MM.1S (cell line): ENCODE results near the gene NHSL2.
A peak's percentile ranks its signal among the peaks of the same experiment; 100 is the strongest.

Experiments
- DNase-seq: peaks from one replicate; pipeline ENCODE4 v3.0.0-alpha.2; 2015
- H2AFZ ChIP-seq: fragments of 300-600 bp; sonication (generic); 2 replicates; pipeline ENCODE4 v1.6.0; 2016; ENCODE audit warnings: antibody characterized with exemption, low read length
- H3F3A ChIP-seq: fragments of 300-600 bp; sonication (generic); 2 replicates; pipeline ENCODE4 v1.6.1; 2016; ENCODE audit warnings: mild to moderate bottlenecking, antibody characterized with exemption, low read length, moderate library complexity, mixed read lengths; ENCODE audit not compliant: insufficient read depth
- H3K27ac ChIP-seq: fragments of 300-600 bp; sonication (generic); 2 replicates; pipeline ENCODE4 v1.5.1; 2016; ENCODE audit warnings: mild to moderate bottlenecking, low read length
- H3K27me3 ChIP-seq: fragments of 300-600 bp; sonication (generic); replicated peaks from 2 replicates; pipeline ENCODE4 v1.6.0; 2016; ENCODE audit warnings: low read length; ENCODE audit not compliant: insufficient read depth
- H3K36me3 ChIP-seq: fragments of 300-600 bp; sonication (generic); replicated peaks from 2 replicates; pipeline ENCODE4 v1.6.1; 2016; ENCODE audit warnings: mild to moderate bottlenecking, low read length, mixed read lengths; ENCODE audit not compliant: insufficient read depth
- H3K4me1 ChIP-seq: fragments of 300-600 bp; sonication (generic); 2 replicates; pipeline ENCODE4 v1.6.1; 2016; ENCODE audit warnings: low read length, mixed read lengths
- H3K4me2 ChIP-seq: fragments of 300-600 bp; sonication (generic); 2 replicates; pipeline ENCODE4 v1.6.0; 2016; ENCODE audit warnings: low read depth, low read length
- H3K4me3 ChIP-seq: fragments of 300-600 bp; sonication (generic); 2 replicates; pipeline ENCODE4 v1.5.1; 2016; ENCODE audit warnings: low read length, mixed read lengths
- H3K79me2 ChIP-seq: fragments of 300-600 bp; sonication (generic); 2 replicates; pipeline ENCODE4 v1.6.1; 2016; ENCODE audit warnings: mixed run types, low read length, mixed read lengths
- H3K9ac ChIP-seq: fragments of 300-600 bp; sonication (generic); 2 replicates; pipeline ENCODE4 v1.6.1; 2016; ENCODE audit warnings: low read length, mixed read lengths
- H3K9me2 ChIP-seq: fragments of 300-600 bp; sonication (generic); replicated peaks from 2 replicates; pipeline ENCODE4 v1.6.1; 2016; ENCODE audit warnings: mild to moderate bottlenecking, low read length, mixed read lengths; ENCODE audit not compliant: insufficient read depth
- H3K9me3 ChIP-seq: fragments of 300-600 bp; sonication (generic); replicated peaks from 2 replicates; pipeline ENCODE4 v1.6.1; 2016; ENCODE audit warnings: mild to moderate bottlenecking, low read length, mixed read lengths; ENCODE audit not compliant: insufficient read depth
- H4K20me1 ChIP-seq: fragments of 300-600 bp; sonication (generic); 2 replicates; pipeline ENCODE4 v1.6.1; 2016; ENCODE audit warnings: mild to moderate bottlenecking, low read length, moderate library complexity, mixed read lengths; ENCODE audit not compliant: insufficient read depth
- CTCF ChIP-seq: fragments of 300-600 bp; sonication (generic); IDR thresholded peaks from 2 replicates; pipeline ENCODE4 v1.5.1; 2016; ENCODE audit warnings: antibody characterized with exemption, low read length, mixed read lengths
- EZH2 ChIP-seq: fragments of 300-600 bp; sonication (generic); optimal IDR thresholded peaks from 2 replicates; pipeline ENCODE3; 2017; ENCODE audit warnings: low read depth, mild to moderate bottlenecking, antibody characterized with exemption, low read length, mixed read lengths
- EZH2phosphoT487 ChIP-seq: fragments of 300-600 bp; sonication (generic); IDR thresholded peaks from 2 replicates; pipeline ENCODE4 v1.6.1; 2018; ENCODE audit warnings: antibody characterized with exemption, low read length

The NHSL2 gene

DNA sequence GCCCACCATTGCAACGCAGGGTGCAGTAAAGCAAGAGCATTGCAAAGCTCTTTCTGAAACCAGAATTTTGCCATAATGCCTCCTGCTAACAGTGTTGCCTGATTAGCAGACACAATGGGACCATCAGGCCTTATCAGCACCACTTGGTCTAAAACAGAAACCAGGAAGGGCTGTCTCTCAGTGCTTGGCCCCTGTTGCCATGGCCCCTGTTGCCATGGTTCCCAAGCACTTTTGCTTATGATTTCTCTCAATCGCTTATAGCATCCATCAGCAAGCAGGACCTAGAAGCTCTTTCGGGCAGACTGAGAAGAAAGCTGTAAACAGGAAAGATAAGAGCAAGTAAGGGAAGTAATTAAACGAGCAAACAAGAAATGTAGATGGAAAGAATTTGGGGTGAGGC lies 184.2 kb downstream of the NHSL2 start:
- peak; percentile 73 for DNase-seq
- Histone ChIP-seq H3K27me3 (no peaks in the 10 kb centered on the region), H3K9me3 (no peaks in the 10 kb centered on the region), H4K20me1 (no peaks in the 10 kb centered on the region), H3K79me2 (no peaks in the 10 kb centered on the region), H3K4me1 (peaks cover 9% of the 10 kb centered on the region; the same call in 1 of the 2 replicates), H3K36me3 (no peaks in the 10 kb centered on the region), H3K27ac (peak overlapping the region; percentile 15; the same call in 1 of the 2 replicates), H3F3A (no peaks in the 10 kb centered on the region), H3K9me2 (no peaks in the 10 kb centered on the region), H3K4me2 (no peak overlapping the region), H3K4me3 (no peak overlapping the region), H3K9ac (no peak overlapping the region), H2AFZ (no peak overlapping the region)
- TF ChIP-seq EZH2phosphoT487 (no peak), EZH2 (no peak), CTCF (no peak)

DNA sequence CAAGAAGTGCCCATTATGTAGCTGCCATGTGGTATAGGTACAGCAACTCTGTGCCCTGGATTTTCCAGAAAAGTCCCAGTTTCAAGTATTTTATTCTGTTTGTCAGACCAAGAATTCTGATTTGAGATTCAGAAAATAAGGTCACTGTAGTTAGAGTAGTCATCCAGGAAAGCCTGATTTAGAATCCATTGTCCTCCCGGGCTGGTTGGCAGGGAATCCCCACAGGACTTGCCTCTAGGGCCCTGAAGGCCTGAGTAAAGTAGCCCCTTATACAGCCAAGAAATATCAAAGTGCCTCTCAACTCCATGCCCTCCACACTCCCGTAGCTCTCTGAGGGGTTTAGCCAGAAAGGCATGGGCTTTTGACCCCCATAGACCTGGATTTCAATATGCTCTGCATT lies 184.7 kb downstream of the NHSL2 start:
- H3K4me2 ChIP-seq = no peak overlapping the region
- H3K9ac ChIP-seq = no peak overlapping the region

GRCh38 chrX:72097098-72097497 lies 186.5 kb downstream of the NHSL2 start:
- DNase-seq = no peak
- H3K27me3 ChIP-seq = no peaks in the 10 kb centered on the region
- no peaks in the 10 kb centered on the region for H3F3A ChIP-seq
- no peak overlapping the region for H2AFZ ChIP-seq
- no peaks in the 10 kb centered on the region for H3K36me3 ChIP-seq
- no peaks in the 10 kb centered on the region for H4K20me1 ChIP-seq
- no peaks in the 10 kb centered on the region for H3K79me2 ChIP-seq
- no peak overlapping the region for H3K4me3 ChIP-seq
- TF ChIP-seq EZH2 = no peak
- no peak for TF ChIP-seq EZH2phosphoT487
- TF ChIP-seq CTCF = no peak
- no peak overlapping the region for H3K27ac ChIP-seq
- no peaks in the 10 kb centered on the region for H3K9me2 ChIP-seq
- H3K4me1 ChIP-seq = peaks cover 25% of the 10 kb centered on the region
- H3K9me3 ChIP-seq = no peaks in the 10 kb centered on the region
- H3K4me2 ChIP-seq = no peak overlapping the region
- H3K9ac ChIP-seq = no peak overlapping the region

More for the DNA sequence above, 184.7 kb downstream of the NHSL2 start:
- Histone ChIP-seq H3F3A (no peaks in the 10 kb centered on the region), H3K4me3 (no peak overlapping the region), H3K27ac (no peak overlapping the region), H2AFZ (no peak overlapping the region), H3K4me1 (peaks cover 9% of the 10 kb centered on the region; the same call in 1 of the 2 replicates), H3K36me3 (no peaks in the 10 kb centered on the region), H4K20me1 (no peaks in the 10 kb centered on the region), H3K9me2 (no peaks in the 10 kb centered on the region), H3K27me3 (no peaks in the 10 kb centered on the region), H3K9me3 (no peaks in the 10 kb centered on the region), H3K79me2 (no peaks in the 10 kb centered on the region)
- TF ChIP-seq CTCF (no peak), EZH2phosphoT487 (no peak), EZH2 (no peak)
- no peak for DNase-seq
